Activated T-helper 2 cell treated with anti-CD3 and anti-CD28 coated beads, Interferon-gamma antibody, Interleukin-2, Interleukin-4, amounts not matched to agents 10 μg/mL and 5 μg/mL and 100 μg/mL, durations not matched to agents 14 hours and 24 hours and 36 hours (primary cell): ENCODE results near the gene SENP1. TPM values are rescaled to one million over a fixed set of nuclear protein-coding genes. Genes with fewer than 3 reads are reported as not detected.

Source experiments
- DNase-seq: peaks from one replicate; pipeline ENCODE4 v3.0.0; 2021; ENCODE audit warnings: low spot score
- H3K27ac Mint-ChIP-seq: one replicate; pipeline ENCODE4 v1.8.0; 2021; ENCODE audit warnings: mixed read lengths
- H3K27me3 Mint-ChIP-seq: one replicate; pipeline ENCODE4 v1.8.0; 2021; ENCODE audit warnings: low read depth, mixed read lengths
- H3K36me3 Mint-ChIP-seq: one replicate; pipeline ENCODE4 v1.8.0; 2021; ENCODE audit warnings: low read depth, mixed read lengths
- H3K4me1 Mint-ChIP-seq: one replicate; pipeline ENCODE4 v1.8.0; 2021; ENCODE audit warnings: low read depth, mixed read lengths
- H3K4me3 Mint-ChIP-seq: one replicate; pipeline ENCODE4 v1.8.0; 2021; ENCODE audit warnings: low read depth, mild to moderate bottlenecking, moderate library complexity, mixed read lengths
- H3K9me3 Mint-ChIP-seq: one replicate; pipeline ENCODE4 v1.8.0; 2021; ENCODE audit warnings: mixed read lengths
- intact Hi-C: fragments of 100-400 bp; cut with micrococcal nuclease; formaldehyde crosslinking; loops from one replicate; pipeline ENCODE4 v1.15.1; 2023
- total RNA-seq: library from RNA; stranded (reverse); gene quantifications from 2 replicates; pipeline ENCODE4 v1.2.3, GENCODE V29; 2022

SENP1 gene
- total RNA-seq, 1 donor from 2014 or later = 45.9 TPM

GRCh38 chr12:48072266-48072665 is 33.6 kb downstream of the SENP1 start:
- Mint-ChIP-seq H3K4me1 (no peaks in the 10 kb centered on the region), H3K4me3 (no peak overlapping the region), H3K9me3 (no peaks in the 10 kb centered on the region), H3K27me3 (no peaks in the 10 kb centered on the region), H3K36me3 (peaks cover 59% of the 10 kb centered on the region), H3K27ac (no peak overlapping the region)
- intact Hi-C loops = no loop called here
- DNase-seq = no peak

DNA sequence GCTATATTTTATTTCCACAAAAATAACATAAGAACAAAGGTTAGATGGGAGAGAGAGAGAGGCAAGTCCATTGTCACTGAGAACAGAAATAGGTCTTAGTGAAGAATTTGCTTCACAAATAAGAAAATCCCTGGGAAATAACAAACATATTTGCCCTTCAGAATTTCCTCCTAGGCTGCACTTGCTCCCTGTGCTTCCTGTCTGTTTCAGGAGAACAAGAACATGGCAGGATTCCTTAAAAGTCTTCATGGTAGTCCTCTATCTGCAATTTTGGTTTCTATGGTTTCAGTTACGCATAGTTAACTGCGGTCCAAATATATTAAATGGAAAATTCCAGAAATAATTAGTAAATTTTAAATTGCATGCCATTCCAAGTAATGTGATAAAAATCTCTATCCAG is 34.1 kb downstream of the SENP1 start:
- H3K9me3 Mint-ChIP-seq = no peaks in the 10 kb centered on the region
- peaks cover 59% of the 10 kb centered on the region for H3K36me3 Mint-ChIP-seq
- H3K27me3 Mint-ChIP-seq = no peaks in the 10 kb centered on the region
- intact Hi-C loops = no loop called here
- no peak overlapping the region for H3K4me3 Mint-ChIP-seq
- H3K4me1 Mint-ChIP-seq = no peaks in the 10 kb centered on the region
- no peak for DNase-seq
- H3K27ac Mint-ChIP-seq = no peak overlapping the region

GRCh38 chr12:48070731-48071130 is 35.1 kb downstream of the SENP1 start:
- no peaks in the 10 kb centered on the region for H3K4me1 Mint-ChIP-seq
- no peak overlapping the region for H3K27ac Mint-ChIP-seq
- no peak overlapping the region for H3K4me3 Mint-ChIP-seq
- peaks cover 63% of the 10 kb centered on the region for H3K36me3 Mint-ChIP-seq
- intact Hi-C loops = no loop called here
- H3K27me3 Mint-ChIP-seq = no peaks in the 10 kb centered on the region
- no peaks in the 10 kb centered on the region for H3K9me3 Mint-ChIP-seq
- no peak for DNase-seq

DNA sequence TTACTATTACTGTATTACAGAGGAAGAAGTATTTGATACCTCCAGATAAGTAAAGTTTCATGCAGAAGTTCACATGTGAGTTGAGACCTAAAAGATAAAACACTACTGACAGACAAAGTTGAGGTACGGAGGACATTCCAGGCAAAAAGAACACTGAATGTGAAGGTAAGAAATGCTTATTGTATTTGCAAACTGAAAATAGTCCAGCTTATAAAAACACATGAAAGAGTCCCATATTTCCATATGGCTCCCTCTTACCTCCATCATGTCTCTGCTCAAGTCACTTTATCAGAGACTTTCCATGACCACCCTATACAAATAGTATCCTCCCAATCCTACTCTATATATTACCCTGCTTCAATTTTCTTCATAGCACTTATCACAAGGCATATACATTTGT is 35.8 kb downstream of the SENP1 start:
- H3K36me3 Mint-ChIP-seq = peaks cover 64% of the 10 kb centered on the region
- no peak for DNase-seq
- intact Hi-C loops = no loop called here
- H3K4me1 Mint-ChIP-seq = no peaks in the 10 kb centered on the region
- no peak overlapping the region for H3K4me3 Mint-ChIP-seq
- no peaks in the 10 kb centered on the region for H3K27me3 Mint-ChIP-seq
- no peaks in the 10 kb centered on the region for H3K9me3 Mint-ChIP-seq
- H3K27ac Mint-ChIP-seq = no peak overlapping the region

GRCh38 chr12:48069241-48069640 is 36.6 kb downstream of the SENP1 start:
- intact Hi-C loops = no loop called here
- H3K27ac Mint-ChIP-seq = no peak overlapping the region
- H3K36me3 Mint-ChIP-seq = peaks cover 66% of the 10 kb centered on the region

DNA sequence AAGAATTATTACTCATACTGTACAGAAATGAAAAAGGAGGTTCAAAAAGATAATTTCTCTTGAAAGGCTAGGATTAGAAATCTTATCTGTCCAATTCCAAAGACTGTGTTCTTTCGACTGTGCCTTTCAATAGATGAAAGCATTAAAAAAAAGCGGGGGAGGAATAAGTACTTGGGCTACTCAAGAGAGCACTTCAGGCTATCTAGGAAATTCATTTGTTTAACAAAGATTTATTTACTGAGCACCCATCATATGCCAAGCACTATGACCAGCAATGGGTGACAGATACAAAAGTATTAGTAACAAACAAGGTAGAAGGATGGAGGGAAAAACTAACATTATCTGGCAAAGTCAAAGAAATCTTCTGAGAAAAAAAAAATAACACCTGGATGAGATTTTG is 37.4 kb downstream of the SENP1 start:
- intact Hi-C loops = no loop called here
- no peaks in the 10 kb centered on the region for H3K4me1 Mint-ChIP-seq
- H3K36me3 Mint-ChIP-seq = peaks cover 71% of the 10 kb centered on the region
- no peaks in the 10 kb centered on the region for H3K9me3 Mint-ChIP-seq
- H3K4me3 Mint-ChIP-seq = no peak overlapping the region
- no peak for DNase-seq
- no peak overlapping the region for H3K27ac Mint-ChIP-seq
- H3K27me3 Mint-ChIP-seq = no peaks in the 10 kb centered on the region

More at GRCh38 chr12:48069241-48069640, 36.6 kb downstream of the SENP1 start:
- H3K9me3 Mint-ChIP-seq = no peaks in the 10 kb centered on the region
- DNase-seq = no peak
- H3K27me3 Mint-ChIP-seq = no peaks in the 10 kb centered on the region
- no peak overlapping the region for H3K4me3 Mint-ChIP-seq
- no peaks in the 10 kb centered on the region for H3K4me1 Mint-ChIP-seq

DNA sequence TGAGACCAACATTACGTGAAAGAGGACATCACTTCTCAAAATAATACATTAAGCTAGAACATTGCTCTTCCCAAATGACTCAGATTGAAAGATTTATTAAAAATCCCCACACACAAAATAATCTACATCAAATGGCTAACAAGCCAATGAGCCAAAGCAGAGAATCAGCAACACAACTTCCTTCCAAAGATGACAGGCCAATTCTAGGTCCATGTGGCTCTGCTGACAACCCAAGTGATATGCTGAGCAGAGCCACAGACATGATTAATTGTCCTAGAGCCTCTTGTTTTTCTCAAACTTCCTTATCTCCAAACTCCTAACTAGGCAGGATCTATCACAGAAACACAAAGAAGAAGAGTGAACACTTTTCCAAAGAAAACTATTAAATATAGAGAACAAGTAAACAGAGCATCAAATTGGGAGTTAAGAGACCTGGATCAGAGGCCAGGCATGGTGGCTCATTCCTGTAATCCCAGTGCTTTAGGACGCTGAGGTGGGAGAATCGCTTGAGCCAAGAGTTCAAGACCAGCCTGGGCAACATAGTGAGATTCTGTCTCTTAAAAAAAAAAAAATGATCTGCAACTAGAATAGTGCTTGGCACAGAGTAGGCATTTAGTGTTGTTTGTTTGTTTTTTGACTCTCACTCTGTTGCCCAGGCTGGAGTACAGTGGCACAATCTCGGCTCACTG is 38.5 kb downstream of the SENP1 start:
- Mint-ChIP-seq H3K9me3 (no peaks in the 10 kb centered on the region), H3K27me3 (no peaks in the 10 kb centered on the region), H3K27ac (no peak overlapping the region), H3K4me3 (no peak overlapping the region), H3K36me3 (peaks cover 70% of the 10 kb centered on the region), H3K4me1 (no peaks in the 10 kb centered on the region)
- intact Hi-C loops = no loop called here
- no peak for DNase-seq

DNA sequence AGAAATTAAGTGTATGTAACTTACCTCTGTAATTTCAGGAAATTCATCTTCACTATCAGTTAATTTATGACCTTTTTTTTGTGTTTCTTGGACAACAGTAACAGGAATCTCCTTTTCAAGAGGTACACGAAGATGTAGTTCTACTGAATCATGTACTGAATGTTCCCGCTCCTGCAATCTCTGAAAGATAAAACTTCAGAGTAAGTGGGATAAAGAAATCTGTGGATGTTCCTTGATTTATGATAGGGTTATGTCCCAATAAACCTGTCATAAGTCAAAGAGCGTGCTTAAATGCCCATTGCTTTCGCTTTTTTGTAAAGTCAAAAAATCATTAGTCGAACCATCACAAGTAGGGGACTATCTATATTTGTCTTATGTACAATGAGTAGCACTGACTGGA is 40.8 kb downstream of the SENP1 start:
- no peaks in the 10 kb centered on the region for H3K27me3 Mint-ChIP-seq
- peaks cover 5% of the 10 kb centered on the region for H3K9me3 Mint-ChIP-seq
- H3K27ac Mint-ChIP-seq = no peak overlapping the region
- no peak overlapping the region for H3K4me3 Mint-ChIP-seq
- DNase-seq = no peak
- H3K4me1 Mint-ChIP-seq = no peaks in the 10 kb centered on the region
- H3K36me3 Mint-ChIP-seq = peaks cover 80% of the 10 kb centered on the region
- intact Hi-C loops = no loop called here

- no peaks in the 10 kb centered on the region for H3K27me3 Mint-ChIP-seq
- no peak for DNase-seq
- peaks cover 83% of the 10 kb centered on the region for H3K36me3 Mint-ChIP-seq
- H3K27ac Mint-ChIP-seq = no peak overlapping the region
- peaks cover 20% of the 10 kb centered on the region for H3K9me3 Mint-ChIP-seq
- intact Hi-C loops = no loop called here
- no peaks in the 10 kb centered on the region for H3K4me1 Mint-ChIP-seq
- no peak overlapping the region for H3K4me3 Mint-ChIP-seq
These were observed 42.3 kb downstream of the SENP1 start for GRCh38 chr12:48063530-48063929.

GRCh38 chr12:48061938-48062719 is 43.8 kb downstream of the SENP1 start:
- intact Hi-C loops = no loop called here
- Mint-ChIP-seq H3K27ac (no peak overlapping the region), H3K9me3 (peaks cover 24% of the 10 kb centered on the region), H3K27me3 (no peaks in the 10 kb centered on the region), H3K4me1 (no peaks in the 10 kb centered on the region), H3K36me3 (peaks cover 80% of the 10 kb centered on the region), H3K4me3 (no peak overlapping the region)
- DNase-seq = no peak

DNA sequence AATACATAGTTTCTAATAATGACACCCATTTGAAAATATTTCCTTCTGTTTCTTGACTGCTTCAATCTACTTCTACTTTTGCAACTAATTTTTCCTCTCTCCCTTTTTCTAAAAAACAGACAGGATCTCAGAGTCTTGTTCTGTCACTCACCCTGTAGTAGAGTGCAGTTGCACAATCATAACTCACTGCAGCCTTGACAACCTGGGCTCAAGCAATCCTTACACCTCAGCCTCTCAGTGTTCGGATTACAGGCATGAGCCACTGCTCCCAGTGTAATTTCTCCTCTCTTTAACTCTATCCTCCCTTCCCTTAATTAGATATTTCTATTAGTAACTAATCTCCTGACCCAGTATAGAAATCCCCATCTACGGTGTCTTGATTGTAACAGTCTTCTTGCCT is 45.4 kb downstream of the SENP1 start:
- peaks cover 24% of the 10 kb centered on the region for H3K9me3 Mint-ChIP-seq
- no peak for DNase-seq
- H3K27ac Mint-ChIP-seq = no peak overlapping the region
- H3K27me3 Mint-ChIP-seq = no peaks in the 10 kb centered on the region
- intact Hi-C loops = no loop called here
- peaks cover 70% of the 10 kb centered on the region for H3K36me3 Mint-ChIP-seq
- no peaks in the 10 kb centered on the region for H3K4me1 Mint-ChIP-seq
- H3K4me3 Mint-ChIP-seq = no peak overlapping the region

DNA sequence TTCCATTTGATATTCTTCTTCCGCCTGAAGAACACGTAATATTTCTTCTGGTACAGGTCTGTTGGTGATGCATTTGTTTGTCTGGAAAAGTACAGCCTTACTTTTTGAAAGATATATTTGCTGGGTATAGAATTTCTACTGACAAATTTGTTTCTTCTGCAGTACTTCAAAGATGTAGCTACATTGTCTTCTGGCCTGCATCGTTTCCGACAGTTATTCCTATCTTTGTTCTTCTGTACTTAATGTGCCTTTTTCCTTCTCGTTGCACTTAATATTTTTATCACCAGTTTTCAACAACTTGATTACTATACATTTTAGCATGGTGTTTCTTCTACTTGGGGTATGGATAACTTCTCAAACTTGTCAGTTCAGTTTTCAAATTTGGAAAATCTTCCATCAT is 47.1 kb downstream of the SENP1 start:
- no peaks in the 10 kb centered on the region for H3K4me1 Mint-ChIP-seq
- no peaks in the 10 kb centered on the region for H3K27me3 Mint-ChIP-seq
- H3K27ac Mint-ChIP-seq = no peak overlapping the region
- no peak for DNase-seq
- peaks cover 24% of the 10 kb centered on the region for H3K9me3 Mint-ChIP-seq
- H3K36me3 Mint-ChIP-seq = peaks cover 59% of the 10 kb centered on the region
- intact Hi-C loops = no loop called here
- no peak overlapping the region for H3K4me3 Mint-ChIP-seq

GRCh38 chr12:48054955-48055821 is 50.7 kb downstream of the SENP1 start:
- H3K4me3 Mint-ChIP-seq = no peak overlapping the region
- peaks cover 32% of the 10 kb centered on the region for H3K36me3 Mint-ChIP-seq
- peaks cover 19% of the 10 kb centered on the region for H3K9me3 Mint-ChIP-seq
- no peaks in the 10 kb centered on the region for H3K27me3 Mint-ChIP-seq
- no peak overlapping the region for H3K27ac Mint-ChIP-seq
- no peak for DNase-seq
- intact Hi-C loops = no loop called here
- no peaks in the 10 kb centered on the region for H3K4me1 Mint-ChIP-seq
